ENCODE results near the gene FSTL4.

The FSTL4 gene

GRCh38 chr5:133531178-133531577 lies 81.2 kb downstream of the FSTL4 start:
- no peak for TF ChIP-seq CTCF (IDR thresholded peaks at IDR 0.05)

GRCh38 chr5:133530270-133530669 lies 82.1 kb downstream of the FSTL4 start:
- TF ChIP-seq CTCF (IDR thresholded peaks at IDR 0.05) = no peak

- no peak for TF ChIP-seq CTCF (IDR thresholded peaks at IDR 0.05)
These were observed 83.5 kb downstream of the FSTL4 start for GRCh38 chr5:133528841-133529240.

- no peak for TF ChIP-seq CTCF (IDR thresholded peaks at IDR 0.05)
These were observed 85.0 kb downstream of the FSTL4 start for GRCh38 chr5:133527311-133527710.

- TF ChIP-seq CTCF (IDR thresholded peaks at IDR 0.05) = no peak
These were observed 86.0 kb downstream of the FSTL4 start for GRCh38 chr5:133526368-133526767.

GRCh38 chr5:133525126-133525525 lies 87.2 kb downstream of the FSTL4 start:
- no peak for TF ChIP-seq CTCF (IDR thresholded peaks at IDR 0.05)

GRCh38 chr5:133524666-133525065 lies 87.7 kb downstream of the FSTL4 start:
- no peak for TF ChIP-seq CTCF (IDR thresholded peaks at IDR 0.05)

GRCh38 chr5:133523961-133524586 lies 88.3 kb downstream of the FSTL4 start:
- TF ChIP-seq CTCF (IDR thresholded peaks at IDR 0.05) = no peak

Data from LNCAP (cell line).